HepG2 (cell line): Measurements from ENCODE around the gene CKAP2. TPM values are rescaled to one million over a fixed set of nuclear protein-coding genes. Genes with fewer than 3 reads are reported as not detected.

Experiments used
- ATAC-seq: fragments of 200-7000 bp; cut with Tn5 transposase; 3 replicates; pipeline ENCODE4 v1.9.1; 2020; ENCODE audit warnings: mild to moderate bottlenecking, moderate library complexity
- BruUV-seq: library from RNA; stranded (reverse); fragments of 400-500 nt; replicated peaks from 2 replicates; lab custom pipeline; 2021; lab: Mats Ljungman, UMichigan
- CTCF ChIA-PET: fragments of 300-600 bp; formaldehyde crosslinking; extraction: SDS; loops from one replicate; lab custom pipeline; 2021; ENCODE audit warnings: low total read pairs, inconsistent platforms, low intra/inter-chr PET ratio; lab: Yijun Ruan, JAX
- POLR2A ChIA-PET: fragments of 350-600 bp; sonication (Branson Sonifier 250); formaldehyde crosslinking; loops from one replicate; lab custom pipeline; 2020; ENCODE audit warnings: antibody characterized with exemption, inconsistent platforms; lab: Yijun Ruan, JAX
- DNase-seq: peaks from one replicate; pipeline ENCODE4 v3.0.0-alpha.2; 2015; ENCODE audit warnings: low spot score
- FAIRE-seq: peaks from 3 replicates; lab custom pipeline; 2011; peaks lifted over from hg19 to GRCh38; lab: Jason Lieb, UNC
- H2AFZ ChIP-seq: one replicate; pipeline ENCODE4 v1.6.1; 2011; ENCODE audit warnings: low read length, inconsistent platforms
- H3K27ac ChIP-seq: fragments of 300-600 bp; 3 replicates; pipeline ENCODE4 v1.8.0; 2011; ENCODE audit warnings: mixed run types, mild to moderate bottlenecking, mixed read lengths, low read length, inconsistent platforms; ENCODE audit not compliant: insufficient read depth; ENCODE audit errors: extremely low read length
- H3K27me3 ChIP-seq, 2 experiments: fragments of 200-600 bp in 1 of 2; 2 replicates in 1 of 2; 3 replicates in 1 of 2; pipeline versions ENCODE4 v1.6.0 to v1.8.0; 2011; ENCODE audit warnings: low read length in 2 of 2, mild to moderate bottlenecking in 2 of 2, moderate library complexity in 2 of 2, inconsistent platforms in 1 of 2; ENCODE audit not compliant: insufficient read depth in 2 of 2, control insufficient read depth in 1 of 2
- H3K36me3 ChIP-seq, 2 experiments: fragments of 200-600 bp in 1 of 2; replicated peaks in 1 of 2; 2 replicates in 1 of 2; 3 replicates in 1 of 2; pipeline versions ENCODE4 v1.5.1 to v1.8.0; 2011; ENCODE audit warnings: low read length in 2 of 2, inconsistent platforms in 1 of 2; ENCODE audit not compliant: insufficient read depth in 2 of 2, control insufficient read depth in 1 of 2
- H3K4me1 ChIP-seq: 2 replicates; pipeline ENCODE4 v1.5.1; 2012; ENCODE audit warnings: low read length, inconsistent platforms; ENCODE audit not compliant: insufficient read depth
- H3K4me2 ChIP-seq: 2 replicates; pipeline ENCODE4 v1.6.0; 2011; ENCODE audit warnings: low read depth, low read length, inconsistent platforms
- H3K4me3 ChIP-seq, 3 experiments: fragments of 200-600 bp in 1 of 3; sonication (generic), shearing (Covaris generic) in 1 of 3; replicated peaks in 1 of 3; 2 replicates each; pipeline ENCODE4 v1.5.1; 2011 to 2016; ENCODE audit warnings: low read length in 3 of 3, inconsistent platforms in 2 of 3, low read depth in 2 of 3, mild to moderate bottlenecking in 2 of 3, control low read depth in 1 of 3, mixed read lengths in 1 of 3; ENCODE audit not compliant: insufficient read depth in 1 of 3
- H3K79me2 ChIP-seq: one replicate; pipeline ENCODE4 v1.6.1; 2011; ENCODE audit warnings: low read length, inconsistent platforms; ENCODE audit not compliant: insufficient read depth
- H3K9ac ChIP-seq: 2 replicates; pipeline ENCODE4 v1.6.0; 2011; ENCODE audit warnings: mild to moderate bottlenecking, low read depth, low read length, inconsistent platforms; ENCODE audit not compliant: insufficient read depth
- H3K9me3 ChIP-seq: 2 replicates; pipeline ENCODE4 v1.5.1; 2012; ENCODE audit warnings: mild to moderate bottlenecking, low read length
- H4K20me1 ChIP-seq: 2 replicates; pipeline ENCODE4 v1.6.0; 2011; ENCODE audit warnings: inconsistent platforms, mild to moderate bottlenecking, low read length, moderate library complexity; ENCODE audit not compliant: insufficient read depth
- FOXP1 ChIP-seq, 2 experiments: fragments of 450-650 bp in 1 of 2; IDR thresholded peaks; 2 replicates each; pipeline ENCODE4 v1.6.1; 2017 to 2018; ENCODE audit warnings: antibody characterized with exemption in 1 of 2
- JUN ChIP-seq: sonication (generic); formaldehyde crosslinking; IDR thresholded peaks from 2 replicates; pipeline ENCODE4 v1.4.0; 2020; ENCODE audit warnings: mild to moderate bottlenecking, missing genetic modification reagents
- MIXL1 ChIP-seq: IDR thresholded peaks from 2 replicates; pipeline ENCODE4 v1.6.1; 2016
- PATZ1 ChIP-seq: sonication (generic); formaldehyde crosslinking; IDR thresholded peaks from 2 replicates; pipeline ENCODE4 v1.4.0; 2020; ENCODE audit warnings: missing genetic modification reagents
- SRSF9 ChIP-seq: fragments of 200-400 bp; formaldehyde crosslinking; IDR thresholded peaks from 2 replicates; pipeline ENCODE4 v1.6.1; 2018; ENCODE audit warnings: borderline replicate concordance, mild to moderate bottlenecking, low read depth, low read length; ENCODE audit not compliant: insufficient read depth, poor library complexity, severe bottlenecking
- ZNF567 ChIP-seq: sonication (generic); formaldehyde crosslinking; IDR thresholded peaks from 2 replicates; pipeline ENCODE4 v1.8.1; 2023; ENCODE audit warnings: mild to moderate bottlenecking, missing genetic modification reagents, borderline replicate concordance
- ZNF577 ChIP-seq: sonication (generic); formaldehyde crosslinking; IDR thresholded peaks from 2 replicates; pipeline ENCODE4 v1.4.0; 2020; ENCODE audit warnings: mild to moderate bottlenecking, low read depth, missing genetic modification reagents, borderline replicate concordance
- ZNF589 ChIP-seq: sonication (generic); formaldehyde crosslinking; conservative IDR thresholded peaks from 2 replicates; pipeline ENCODE4 v1.8.0; 2022; ENCODE audit warnings: mild to moderate bottlenecking, moderate library complexity, missing genetic modification reagents
- WGBS: methylation state at CpG from one replicate; pipeline ENCODE4 v1.1.6; 2017; ENCODE audit warnings: low lambda C conversion rate; 5-methylcytosine and 5-hydroxymethylcytosine counted together
- in situ Hi-C: cut with HindIII; loops from 2 replicates; pipeline ENCODE4 v1.10.0; 2017; ENCODE audit warnings: low pct_unique_long_range_greater_than_20kb; ENCODE audit not compliant: extremely low pct_ligation_motif_present
- intact Hi-C: fragments of 100-400 bp; cut with micrococcal nuclease; formaldehyde crosslinking; loops from one replicate; pipeline ENCODE4 v1.10.0; 2022; ENCODE audit not compliant: unreplicated experiment
- polyA plus RNA-seq, 8 experiments: library from polyadenylated mRNA; depleted of rRNA in 3 of 8; stranded (reverse) in 7 of 8; unstranded in 1 of 8; fragments of >200 nt; fragmentation: Illumina TruSeq in 4 of 8; extraction: Trizol in 4 of 8; gene quantifications; 2 replicates each; pipeline versions ENCODE4 v1.2.1 to v1.2.3, GENCODE V29; 2011 to 2016; ENCODE audit warnings: low read depth in 4 of 8, missing spikeins in 1 of 8, mixed read lengths in 1 of 8; ENCODE audit not compliant: insufficient read depth in 1 of 8
- total RNA-seq, 5 experiments: library from RNA; depleted of rRNA; stranded (reverse); fragments of >200 nt; fragmentation: Illumina TruSeq; extraction: Trizol; gene quantifications; 2 replicates each; pipeline ENCODE4 v1.2.3, GENCODE V29; 2016; ENCODE audit warnings: low read depth in 1 of 5

CKAP2 gene
- total and polyA plus RNA-seq, 2 of the 13 experiments (the other 11 are each of a cell fraction or from before 2014, with no cell fraction given), result 6.7 to 40.3 TPM

DNA sequence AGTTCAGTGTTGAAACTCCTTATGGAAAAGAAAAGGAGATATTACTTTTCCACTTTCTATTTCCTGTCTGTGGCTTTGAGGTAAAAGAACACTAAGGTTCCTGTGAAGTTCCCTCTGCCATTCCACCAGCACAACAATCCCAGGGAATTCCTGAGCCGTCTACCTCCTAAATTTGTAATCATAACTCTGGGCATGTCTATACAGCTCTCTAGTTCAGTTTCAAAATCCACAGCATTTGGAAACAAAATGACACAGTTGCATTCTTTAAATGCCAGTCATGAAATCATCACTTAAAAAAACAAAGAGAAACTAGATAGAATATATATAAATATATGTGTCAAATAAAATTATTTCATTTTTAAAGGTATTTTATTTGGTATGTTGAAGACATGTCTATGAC lies 40.3 kb upstream of the CKAP2 start:
- Histone ChIP-seq H3K4me3 (no peak overlapping the region), H3K36me3 (peaks cover 9 to 21% of the 10 kb centered on the region in 2 experiments), H4K20me1 (no peaks in the 10 kb centered on the region), H2AFZ (no peak overlapping the region), H3K4me1 (no peaks in the 10 kb centered on the region), H3K9me3 (no peaks in the 10 kb centered on the region), H3K27ac (no peak overlapping the region), H3K4me2 (no peak overlapping the region)
- CTCF ChIA-PET, result no interaction called here
- FAIRE-seq, result no peak
- no peak for ATAC-seq
- in situ Hi-C loops, result no loop called here
- POLR2A ChIA-PET, result no interaction called here
- TF ChIP-seq SRSF9, result no peak
- no peak for TF ChIP-seq PATZ1
- TF ChIP-seq ZNF567 (CRISPR knock-in tag), result no peak
- TF ChIP-seq ZNF589 (CRISPR knock-in tag), result no peak
- TF ChIP-seq JUN (CRISPR knock-in tag), result no peak
- no peak for TF ChIP-seq FOXP1 (IDR thresholded peaks at IDR 0.05)
- no peak for TF ChIP-seq FOXP1 (CRISPR knock-in tag; IDR thresholded peaks at IDR 0.05)
- TF ChIP-seq ZNF577 (CRISPR knock-in tag), result no peak
- no peak for TF ChIP-seq MIXL1 (CRISPR knock-in tag)
- TF ChIP-seq, all 625 proteins: peak for 0
- H3K9ac ChIP-seq, result no peak overlapping the region
- BruUV-seq, result no TSS peak
- 100% methylated on average over 1 of the region's 1 CpG for WGBS
- intact Hi-C loops, result no loop called here
- no peaks in the 10 kb centered on the region for H3K27me3 ChIP-seq
- no peaks in the 10 kb centered on the region for H3K79me2 ChIP-seq
- DNase-seq, result no peak
